ENCODE results near the gene LRRC37A3. TPM values are rescaled to one million over a fixed set of nuclear protein-coding genes. Genes with fewer than 3 reads are reported as not detected.
"Not testable (repeated sequence)": the region's sequence is repeated elsewhere in the genome, so short reads cannot be mapped to it uniquely, and the experiment has no call there.

The LRRC37A3 gene
- 1 to 10 TPM in 3 of 6 donors, under 1 TPM in 2, not detected in 1; 0.67 to 2.4 (median 1.1) TPM for polyA plus RNA-seq (ENCODE audit: low read depth in 6 of 6)

GRCh38 chr17:64919289-64920025, at the start of gene LRRC37A3:
LRRC37A3 (minus strand) TSS chr17:64919478; CDS start chr17:64897257, 22,221 bp downstream.
- H3K27me3 Mint-ChIP-seq, H3K9me3 Mint-ChIP-seq, H3K36me3 Mint-ChIP-seq: not testable (repeated sequence)
- DNase-seq (peak; percentile 100), ATAC-seq (ENCODE audit: low read depth in 2 of 2) (peak; percentile 89)
- Mint-ChIP-seq H3K4me3 (peak within 1 kb of the TSS; percentile 87 to 96 (median 94)), H3K27ac (peak within 1 kb of the TSS; percentile 94 to 98 (median 97)), H3K4me1 (peaks cover 10 to 41% (median 34%) of the 10 kb centered on the region in 3 donors)

GRCh38 chr17:64965873-64966287, 46.6 kb upstream of the LRRC37A3 start:
- ATAC-seq (ENCODE audit: low read depth in 2 of 2): peak; percentile 90 to 91
- not testable (repeated sequence) for H3K36me3 Mint-ChIP-seq, H3K27me3 Mint-ChIP-seq, H3K9me3 Mint-ChIP-seq
- DNase-seq: peak; percentile 96
- H3K4me1 Mint-ChIP-seq: peaks cover 44 to 70% (median 49%) of the 10 kb centered on the region in 3 donors
- peak overlapping the region; percentile 19 to 86 (median 64) for H3K4me3 Mint-ChIP-seq
- H3K27ac Mint-ChIP-seq: peak overlapping the region; percentile 70 to 99 (median 97)

GRCh38 chr17:64965256-64965872, 46.1 kb upstream of the LRRC37A3 start:
- Mint-ChIP-seq H3K4me1 (peaks cover 43 to 66% (median 49%) of the 10 kb centered on the region in 3 donors), H3K27ac (peak overlapping the region; percentile 88 to 99 (median 97)), H3K4me3 (peak overlapping the region in 7 of 8 donors; percentile 9 to 70 (median 32))
- ATAC-seq (ENCODE audit: low read depth in 2 of 2); DNase-seq; H3K27me3 Mint-ChIP-seq; H3K9me3 Mint-ChIP-seq; H3K36me3 Mint-ChIP-seq: not testable (repeated sequence)

GRCh38 chr17:64964796-64965195, 45.5 kb upstream of the LRRC37A3 start:
- H3K36me3 Mint-ChIP-seq: no peaks in the 10 kb centered on the region
- H3K9me3 Mint-ChIP-seq: no peaks in the 10 kb centered on the region
- H3K4me1 Mint-ChIP-seq: peaks cover 37 to 62% (median 49%) of the 10 kb centered on the region in 3 donors
- H3K27me3 Mint-ChIP-seq: no peaks in the 10 kb centered on the region
- DNase-seq (no peak), ATAC-seq (ENCODE audit: low read depth in 2 of 2) (no peak)
- H3K27ac Mint-ChIP-seq: peak overlapping the region; percentile 88 to 99 (median 97)
- peak overlapping the region in 4 of 8 donors; percentile 20 to 54 (median 40) for H3K4me3 Mint-ChIP-seq

- not testable (repeated sequence) for ATAC-seq (ENCODE audit: low read depth in 2 of 2); H3K27me3 Mint-ChIP-seq; H3K9me3 Mint-ChIP-seq; DNase-seq; H3K4me3 Mint-ChIP-seq; H3K36me3 Mint-ChIP-seq
- Mint-ChIP-seq H3K4me1 (peaks cover 30 to 54% (median 41%) of the 10 kb centered on the region in 3 donors), H3K27ac (peak overlapping the region in 5 of 6 donors; percentile 60 to 99 (median 97))
Measured at GRCh38 chr17:64963814-64964213, 44.5 kb upstream of the LRRC37A3 start.

- Mint-ChIP-seq H3K4me3 (peak overlapping the region in 2 of 8 donors; percentile 2 to 31), H3K27ac (peak overlapping the region in 5 of 6 donors; percentile 61 to 94 (median 83)), H3K4me1 (peaks cover 18 to 34% (median 21%) of the 10 kb centered on the region in 3 donors)
- H3K9me3 Mint-ChIP-seq, H3K36me3 Mint-ChIP-seq, H3K27me3 Mint-ChIP-seq: not testable (repeated sequence)
- peak; percentile 5 to 11 for ATAC-seq (ENCODE audit: low read depth in 2 of 2)
- DNase-seq: peak; percentile 84
Measured at GRCh38 chr17:64961563-64962378, 42.5 kb upstream of the LRRC37A3 start.

- ATAC-seq (ENCODE audit: low read depth in 2 of 2) (no peak), DNase-seq (no peak)
- no peak overlapping the region for H3K4me3 Mint-ChIP-seq
- no peaks in the 10 kb centered on the region for H3K36me3 Mint-ChIP-seq
- no peaks in the 10 kb centered on the region for H3K27me3 Mint-ChIP-seq
- no peaks in the 10 kb centered on the region for H3K9me3 Mint-ChIP-seq
- H3K4me1 Mint-ChIP-seq: no peaks in the 10 kb centered on the region
- no peak overlapping the region for H3K27ac Mint-ChIP-seq
Measured at GRCh38 chr17:64951877-64952276, 32.6 kb upstream of the LRRC37A3 start.

- H3K9me3 Mint-ChIP-seq: no peaks in the 10 kb centered on the region
- H3K4me1 Mint-ChIP-seq: no peaks in the 10 kb centered on the region
- ATAC-seq (ENCODE audit: low read depth in 2 of 2) (no peak), DNase-seq (no peak)
- no peaks in the 10 kb centered on the region for H3K36me3 Mint-ChIP-seq
- no peaks in the 10 kb centered on the region for H3K27me3 Mint-ChIP-seq
- H3K27ac Mint-ChIP-seq: no peak overlapping the region
- H3K4me3 Mint-ChIP-seq: no peak overlapping the region
Measured at GRCh38 chr17:64950871-64951270, 31.6 kb upstream of the LRRC37A3 start.

GRCh38 chr17:64947152-64947551, 27.9 kb upstream of the LRRC37A3 start:
- no peaks in the 10 kb centered on the region for H3K4me1 Mint-ChIP-seq
- DNase-seq (no peak), ATAC-seq (ENCODE audit: low read depth in 2 of 2) (no peak)
- H3K36me3 Mint-ChIP-seq: no peaks in the 10 kb centered on the region
- no peak overlapping the region for H3K4me3 Mint-ChIP-seq
- no peaks in the 10 kb centered on the region for H3K9me3 Mint-ChIP-seq
- H3K27me3 Mint-ChIP-seq: no peaks in the 10 kb centered on the region
- H3K27ac Mint-ChIP-seq: no peak overlapping the region

- Mint-ChIP-seq H3K36me3 (no peaks in the 10 kb centered on the region), H3K27me3 (peaks cover 5 to 8% (median 7%) of the 10 kb centered on the region in 3 donors), H3K9me3 (no peaks in the 10 kb centered on the region), H3K4me3 (no peak overlapping the region), H3K4me1 (peaks cover 5 to 7% (median 6%) of the 10 kb centered on the region in 3 donors), H3K27ac (no peak overlapping the region)
- no peak for ATAC-seq (ENCODE audit: low read depth in 2 of 2)
- no peak for DNase-seq
Measured at GRCh38 chr17:64941761-64942160, 22.5 kb upstream of the LRRC37A3 start.

DNA sequence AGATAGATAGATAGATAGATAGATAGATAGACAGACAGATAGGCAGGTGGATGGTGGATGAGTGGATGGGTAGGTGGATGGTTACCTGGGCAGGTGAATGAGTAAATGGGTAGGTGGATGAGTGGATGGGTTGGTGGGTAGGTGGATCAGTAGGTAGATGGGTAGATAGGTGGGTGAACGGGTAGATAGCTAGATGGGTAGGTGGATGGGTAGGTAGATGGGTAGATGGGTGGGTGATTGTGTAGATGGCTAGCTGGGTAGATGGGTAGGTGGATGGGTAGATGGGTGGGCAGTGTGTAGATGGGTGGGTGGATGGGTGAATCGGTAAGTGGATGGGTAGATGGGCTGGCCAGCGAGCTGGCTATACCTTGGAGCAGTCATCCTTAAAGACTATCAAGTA, 21.8 kb upstream of the LRRC37A3 start:
- Mint-ChIP-seq H3K36me3 (no peaks in the 10 kb centered on the region), H3K4me3 (no peak overlapping the region), H3K27me3 (peaks cover 5 to 8% (median 7%) of the 10 kb centered on the region in 3 donors), H3K27ac (peak overlapping the region in 1 of 6 donors; percentile 61), H3K4me1 (peaks cover 5 to 7% (median 6%) of the 10 kb centered on the region in 3 donors), H3K9me3 (no peaks in the 10 kb centered on the region)
- DNase-seq (no peak), ATAC-seq (ENCODE audit: low read depth in 2 of 2) (no peak)

- Mint-ChIP-seq H3K27me3 (peaks cover 5 to 8% (median 7%) of the 10 kb centered on the region in 3 donors), H3K9me3 (no peaks in the 10 kb centered on the region), H3K4me1 (peaks cover 5 to 7% (median 6%) of the 10 kb centered on the region in 3 donors), H3K27ac (no peak overlapping the region), H3K4me3 (no peak overlapping the region), H3K36me3 (no peaks in the 10 kb centered on the region)
- no peak for ATAC-seq (ENCODE audit: low read depth in 2 of 2)
- no peak for DNase-seq
Measured at GRCh38 chr17:64940055-64940454, 20.8 kb upstream of the LRRC37A3 start.

GRCh38 chr17:64938925-64939474, 19.7 kb upstream of the LRRC37A3 start:
- H3K9me3 Mint-ChIP-seq: no peaks in the 10 kb centered on the region
- no peaks in the 10 kb centered on the region for H3K36me3 Mint-ChIP-seq
- peaks cover 5 to 8% (median 7%) of the 10 kb centered on the region in 3 donors for H3K27me3 Mint-ChIP-seq
- DNase-seq: peak; percentile 29
- ATAC-seq (ENCODE audit: low read depth in 2 of 2): peak; percentile 73 to 81
- H3K27ac Mint-ChIP-seq: peak overlapping the region in 2 of 6 donors; percentile 69 to 70
- peak overlapping the region in 1 of 8 donors; percentile 56 for H3K4me3 Mint-ChIP-seq
- peaks cover 5 to 7% (median 6%) of the 10 kb centered on the region in 3 donors for H3K4me1 Mint-ChIP-seq
